ENCODE measurements around the gene TPGS1.

The TPGS1 gene

DNA sequence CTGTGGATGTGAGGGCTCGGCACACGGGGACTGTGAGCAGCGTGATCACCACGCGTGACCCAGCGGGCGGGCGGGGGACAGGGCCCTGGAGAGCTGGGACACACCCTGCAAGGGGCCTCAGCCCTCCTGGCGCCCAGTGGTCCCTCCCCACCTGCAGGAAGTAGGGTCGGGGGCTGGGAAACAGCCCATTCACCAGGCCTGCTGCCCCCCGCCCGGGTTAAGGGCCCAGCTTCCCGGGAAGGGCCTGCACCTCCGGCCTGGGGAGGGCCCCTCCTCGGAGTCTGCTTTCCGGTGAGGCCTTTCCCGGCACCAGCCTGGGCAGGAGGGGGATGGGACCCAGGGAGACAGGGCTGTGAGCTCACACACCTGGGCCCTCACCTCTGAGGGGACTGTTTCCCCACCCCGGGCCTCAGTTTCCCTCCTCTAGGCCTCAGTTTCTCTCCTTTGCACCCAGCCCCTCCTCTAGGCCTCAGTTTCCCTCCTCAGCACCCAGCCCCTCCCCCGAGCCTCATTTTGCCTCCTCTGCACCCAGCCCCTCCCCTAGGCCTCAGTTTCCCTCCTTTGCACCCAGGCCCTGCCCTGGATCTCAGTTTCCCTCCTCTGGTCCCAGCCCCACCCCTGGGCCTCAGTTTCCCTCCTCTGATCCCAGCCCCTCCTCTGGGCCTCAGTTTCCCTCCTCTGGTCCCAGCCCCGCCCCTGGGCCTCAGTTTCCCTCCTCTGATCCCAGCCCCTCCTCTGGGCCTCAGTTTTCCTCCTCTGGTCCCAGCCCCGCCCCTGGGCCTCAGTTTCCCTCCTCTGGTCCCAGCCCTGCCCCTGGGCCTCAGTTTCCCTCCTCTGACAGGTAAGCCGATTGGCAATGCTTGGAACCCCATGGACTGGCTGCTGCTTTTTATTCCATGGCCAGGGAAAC, 12.9 kb upstream of the TPGS1 start:
- TF ChIP-seq, protein P1, sequence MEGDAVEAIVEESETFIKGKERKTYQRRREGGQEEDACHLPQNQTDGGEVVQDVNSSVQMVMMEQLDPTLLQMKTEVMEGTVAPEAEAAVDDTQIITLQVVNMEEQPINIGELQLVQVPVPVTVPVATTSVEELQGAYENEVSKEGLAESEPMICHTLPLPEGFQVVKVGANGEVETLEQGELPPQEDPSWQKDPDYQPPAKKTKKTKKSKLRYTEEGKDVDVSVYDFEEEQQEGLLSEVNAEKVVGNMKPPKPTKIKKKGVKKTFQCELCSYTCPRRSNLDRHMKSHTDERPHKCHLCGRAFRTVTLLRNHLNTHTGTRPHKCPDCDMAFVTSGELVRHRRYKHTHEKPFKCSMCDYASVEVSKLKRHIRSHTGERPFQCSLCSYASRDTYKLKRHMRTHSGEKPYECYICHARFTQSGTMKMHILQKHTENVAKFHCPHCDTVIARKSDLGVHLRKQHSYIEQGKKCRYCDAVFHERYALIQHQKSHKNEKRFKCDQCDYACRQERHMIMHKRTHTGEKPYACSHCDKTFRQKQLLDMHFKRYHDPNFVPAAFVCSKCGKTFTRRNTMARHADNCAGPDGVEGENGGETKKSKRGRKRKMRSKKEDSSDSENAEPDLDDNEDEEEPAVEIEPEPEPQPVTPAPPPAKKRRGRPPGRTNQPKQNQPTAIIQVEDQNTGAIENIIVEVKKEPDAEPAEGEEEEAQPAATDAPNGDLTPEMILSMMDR (IDR thresholded peaks at IDR 0.05; ENCODE audit: insufficient read depth, low read depth, low read length, missing control alignments): no peak
- H3K4me3 ChIP-seq (ENCODE audit: low read depth, low read length): no peak overlapping the region
- no peak for DNase-seq (ENCODE audit: low read depth)

DNA sequence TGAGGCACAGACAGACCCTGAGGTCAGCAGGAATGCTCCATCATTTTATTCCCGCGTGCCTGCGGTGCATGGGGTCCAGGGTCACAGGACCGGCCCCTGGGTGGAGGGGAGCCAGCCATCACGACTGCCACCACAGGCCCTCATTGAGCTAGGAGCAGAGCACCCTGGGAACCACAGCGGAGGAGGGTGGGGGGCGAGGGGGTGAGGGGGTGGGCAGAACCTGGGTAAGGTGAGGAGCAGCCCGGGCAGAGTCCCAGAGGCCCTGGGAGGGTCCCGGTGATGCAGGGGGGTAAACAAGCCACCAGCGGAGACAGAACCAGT, 12.3 kb upstream of the TPGS1 start:
- TF ChIP-seq, protein P1 (IDR thresholded peaks at IDR 0.05; ENCODE audit: insufficient read depth, low read depth, low read length, missing control alignments): no peak
- H3K4me3 ChIP-seq (ENCODE audit: low read depth, low read length): no peak overlapping the region
- no peak for DNase-seq (ENCODE audit: low read depth)

DNA sequence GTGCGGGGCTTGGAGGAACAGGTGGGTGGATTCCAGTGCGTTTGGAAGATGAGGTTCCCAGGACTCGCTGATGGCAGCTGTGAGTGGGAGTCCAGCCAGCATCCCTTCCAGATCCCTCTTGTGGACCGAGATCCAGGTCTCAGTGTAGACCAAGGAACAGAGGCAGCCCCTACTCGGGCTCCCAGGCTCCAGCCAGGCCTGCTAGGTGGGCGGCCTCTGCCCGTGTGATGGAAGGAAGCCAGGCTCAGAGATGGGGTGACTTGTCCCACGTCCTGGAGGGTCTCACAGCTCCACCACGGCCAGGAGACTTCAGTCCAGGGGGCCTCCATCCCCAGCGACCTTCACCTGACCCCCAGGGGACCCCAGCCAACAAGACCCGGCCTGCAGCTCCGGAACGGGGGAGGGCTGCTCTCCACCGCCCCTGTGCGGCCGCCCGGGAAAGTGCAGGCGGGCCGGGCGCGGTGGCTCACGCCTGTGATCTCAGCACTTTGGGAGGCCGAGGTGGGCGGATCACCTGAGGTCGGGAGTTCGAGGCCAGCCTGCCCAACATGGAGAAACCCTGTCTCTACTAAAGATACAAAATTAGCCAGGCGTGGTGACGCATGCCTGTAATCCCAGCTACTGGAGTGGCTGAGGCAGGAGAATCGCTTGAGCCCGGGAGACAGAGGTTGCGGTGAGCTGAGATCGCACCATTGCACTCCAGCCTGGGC, 11.7 kb upstream of the TPGS1 start:
- TF ChIP-seq, protein P1 (IDR thresholded peaks at IDR 0.05; ENCODE audit: insufficient read depth, low read depth, low read length, missing control alignments): peak; percentile 66
- DNase-seq (ENCODE audit: low read depth): peak; percentile 45

DNA sequence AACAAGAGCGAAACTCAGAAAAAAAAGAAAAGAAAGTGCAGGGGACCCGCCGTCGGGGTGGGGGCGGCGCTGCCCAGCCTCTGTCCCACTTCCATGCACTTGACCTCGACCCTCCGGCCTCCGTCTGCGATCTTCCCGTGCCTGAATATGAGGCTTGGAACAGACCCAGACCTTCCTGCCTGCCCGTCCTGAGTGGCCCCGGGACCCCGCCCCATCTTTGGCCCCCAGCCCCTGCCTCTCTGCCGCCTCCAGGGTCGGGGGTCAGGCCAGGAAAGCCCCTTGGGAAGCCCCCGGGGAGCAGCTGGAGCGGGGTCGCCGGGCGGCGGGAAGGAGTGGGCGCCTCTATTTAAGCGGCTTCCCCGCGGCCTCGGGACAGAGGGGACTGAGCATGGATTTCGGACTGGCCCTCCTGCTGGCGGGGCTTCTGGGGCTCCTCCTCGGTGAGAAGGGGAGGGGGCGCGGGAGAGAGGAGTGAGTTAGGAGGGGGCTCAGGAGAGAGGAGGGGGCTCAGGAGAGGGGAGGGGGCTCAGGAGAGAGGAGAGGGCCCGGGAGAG, 11.1 kb upstream of the TPGS1 start, which contains the start of gene MADCAM1:
TSS of gene MADCAM1 (plus strand) at position 375 of the 554 bp plus-strand sequence. CDS start at position 389, 14 bp downstream.
- TF ChIP-seq, protein P1 (IDR thresholded peaks at IDR 0.05; ENCODE audit: insufficient read depth, low read depth, low read length, missing control alignments): no peak
- no peak within 1 kb of the TSS for H3K4me3 ChIP-seq (ENCODE audit: low read depth, low read length)

More for the DNA sequence above, 11.7 kb upstream of the TPGS1 start:
- no peak overlapping the region for H3K4me3 ChIP-seq (ENCODE audit: low read depth, low read length)

DNA sequence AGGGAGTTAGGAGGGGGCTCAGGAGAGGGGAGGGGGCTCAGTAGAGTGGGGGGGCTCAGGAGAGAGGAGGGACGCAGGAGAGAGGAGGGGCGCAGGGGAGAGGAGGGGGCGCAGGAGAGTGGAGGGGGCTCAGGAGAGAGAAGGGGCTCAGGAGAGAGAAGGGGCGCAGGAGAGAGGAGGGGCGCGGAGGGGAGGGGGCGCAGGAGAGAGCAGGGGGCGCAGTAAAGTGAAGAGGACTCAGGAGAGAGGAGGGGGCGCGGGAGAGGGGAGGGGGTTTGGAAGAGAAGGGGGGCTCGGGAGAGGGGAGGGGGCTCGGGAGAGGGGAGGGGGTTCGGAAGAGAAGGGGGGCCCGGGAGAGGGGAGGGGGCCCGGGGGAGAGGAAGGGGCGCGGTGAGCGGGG, 10.3 kb upstream of the TPGS1 start:
- TF ChIP-seq, protein P1 (IDR thresholded peaks at IDR 0.05; ENCODE audit: insufficient read depth, low read depth, low read length, missing control alignments): no peak
- no peak overlapping the region for H3K4me3 ChIP-seq (ENCODE audit: low read depth, low read length)
- no peak for DNase-seq (ENCODE audit: low read depth)

More for the DNA sequence above, 11.1 kb upstream of the TPGS1 start, which contains the start of gene MADCAM1:
- no peak for DNase-seq (ENCODE audit: low read depth)

DNA sequence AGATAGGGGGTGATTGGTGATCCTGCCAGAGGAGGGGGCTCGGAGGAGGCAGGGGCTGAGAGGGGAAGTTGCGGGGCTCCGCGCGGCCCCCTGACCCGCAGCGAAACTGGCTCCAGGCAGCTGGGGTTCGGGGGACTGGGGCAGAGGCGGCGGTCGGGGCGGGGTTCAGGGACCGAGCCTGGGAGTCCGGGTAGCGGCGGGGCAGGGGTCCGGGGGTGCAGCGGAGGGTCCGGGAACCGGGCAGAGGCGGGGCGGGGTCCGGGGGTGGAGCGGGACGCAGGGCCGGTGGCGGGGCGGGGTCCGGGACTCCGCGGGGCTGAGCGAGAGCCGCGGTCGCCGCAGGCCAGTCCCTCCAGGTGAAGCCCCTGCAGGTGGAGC, 9.8 kb upstream of the TPGS1 start:
- TF ChIP-seq, protein P1 (IDR thresholded peaks at IDR 0.05; ENCODE audit: insufficient read depth, low read depth, low read length, missing control alignments): no peak
- no peak for DNase-seq (ENCODE audit: low read depth)

More for the DNA sequence above, 9.8 kb upstream of the TPGS1 start:
- no peak overlapping the region for H3K4me3 ChIP-seq (ENCODE audit: low read depth, low read length)

All from GM12865 (cell line).